HG03139 (cell line): ENCODE data around the gene NBPF3.
"Not testable (repeated sequence)": the region's sequence is repeated elsewhere in the genome, so short reads cannot be mapped to it uniquely, and the experiment has no call there.

Experiments
- ATAC-seq: cut with Tn5 transposase; IDR thresholded peaks from one replicate; pipeline ENCODE4 v1.9.1; 2021; ENCODE audit not compliant: unreplicated experiment

NBPF3 gene

GRCh38 chr1:21437341-21437640 is 2.6 kb upstream of the NBPF3 start:
- ATAC-seq = no peak

- ATAC-seq = not testable (repeated sequence)
Measured at GRCh38 chr1:21438646-21439312, 1.2 kb upstream of the NBPF3 start.

- ATAC-seq = no peak
Measured at GRCh38 chr1:21439345-21439720, 604 bp upstream of the NBPF3 start.

- ATAC-seq = not testable (repeated sequence)
Measured at GRCh38 chr1:21440630-21441125, 741 bp downstream of the NBPF3 start.

- not testable (repeated sequence) for ATAC-seq
Measured at GRCh38 chr1:21446647-21447046, 6.7 kb downstream of the NBPF3 start.

GRCh38 chr1:21447311-21447710 is 7.4 kb downstream of the NBPF3 start:
- ATAC-seq = no peak

- no peak for ATAC-seq
Measured at GRCh38 chr1:21449906-21450305, 10.0 kb downstream of the NBPF3 start.

- ATAC-seq = no peak
Measured at GRCh38 chr1:21451212-21451611, 11.3 kb downstream of the NBPF3 start.

- no peak for ATAC-seq
Measured at GRCh38 chr1:21451981-21452411, 12.1 kb downstream of the NBPF3 start.

- ATAC-seq = not testable (repeated sequence)
Measured at GRCh38 chr1:21453964-21454614, 14.2 kb downstream of the NBPF3 start.

- not testable (repeated sequence) for ATAC-seq
Measured at GRCh38 chr1:21454904-21455303, 15.0 kb downstream of the NBPF3 start.

- no peak for ATAC-seq
Measured at GRCh38 chr1:21457654-21458053, 17.7 kb downstream of the NBPF3 start.

- ATAC-seq = not testable (repeated sequence)
Measured at GRCh38 chr1:21465127-21465526, 25.2 kb downstream of the NBPF3 start.

- not testable (repeated sequence) for ATAC-seq
Measured at GRCh38 chr1:21467946-21468345, 28.0 kb downstream of the NBPF3 start.

- no peak for ATAC-seq
Measured at GRCh38 chr1:21468599-21468998, 28.7 kb downstream of the NBPF3 start.

- no peak for ATAC-seq
Measured at GRCh38 chr1:21469581-21469980, 29.6 kb downstream of the NBPF3 start.

- ATAC-seq = no peak
Measured at GRCh38 chr1:21472861-21473260, 32.9 kb downstream of the NBPF3 start.

GRCh38 chr1:21478356-21478755 is 38.4 kb downstream of the NBPF3 start:
- ATAC-seq = no peak

GRCh38 chr1:21483881-21484280 is 43.9 kb downstream of the NBPF3 start:
- not testable (repeated sequence) for ATAC-seq

- no peak for ATAC-seq
Measured at GRCh38 chr1:21489146-21489545, 49.2 kb downstream of the NBPF3 start.

GRCh38 chr1:21490774-21491487 is 51.0 kb downstream of the NBPF3 start:
- ATAC-seq = no peak
